ENCODE data around the gene NLGN1.
"Not testable (repeated sequence)": the region's sequence is repeated elsewhere in the genome, so short reads cannot be mapped to it uniquely, and the experiment has no call there.

Gene NLGN1

DNA sequence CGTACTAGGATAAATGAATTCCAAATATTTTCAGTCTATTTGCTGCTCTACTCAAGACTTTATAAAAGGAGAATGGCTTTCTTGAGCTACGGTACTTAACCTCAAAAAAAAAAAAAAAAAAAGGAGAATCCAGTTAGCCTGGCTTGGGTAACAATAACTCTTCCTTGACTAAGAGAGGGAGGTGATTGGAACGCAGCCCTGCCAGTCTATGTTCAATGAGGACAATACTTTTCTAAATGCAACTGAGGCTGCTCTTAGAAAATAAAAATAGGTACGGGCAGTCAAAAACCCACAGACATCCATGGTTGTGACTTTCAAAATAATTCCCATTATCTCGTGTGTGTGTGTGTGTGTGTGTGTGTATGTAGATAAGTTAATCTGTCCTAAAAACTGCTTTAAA lies 799.9 kb downstream of the NLGN1 start:
- no peak for DNase-seq

DNA sequence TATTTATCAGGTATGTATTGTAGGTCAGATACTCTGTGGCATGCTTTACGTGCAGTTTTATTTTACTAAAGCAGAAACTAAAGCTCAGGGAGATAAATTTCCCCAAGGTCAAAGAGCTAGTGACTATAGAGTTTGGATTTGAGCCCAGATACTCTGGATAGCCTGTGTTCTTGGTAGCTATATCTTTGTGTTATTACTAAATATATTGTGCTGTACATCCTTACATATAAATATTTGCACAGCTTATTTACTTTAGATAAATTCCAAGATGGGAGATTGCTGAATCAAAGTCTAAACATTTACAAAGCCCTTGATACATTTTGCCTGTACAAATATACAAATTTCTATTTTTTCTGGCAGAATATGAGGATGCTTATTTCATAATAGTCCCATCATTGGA lies 800.7 kb downstream of the NLGN1 start:
- DNase-seq, result no peak

DNA sequence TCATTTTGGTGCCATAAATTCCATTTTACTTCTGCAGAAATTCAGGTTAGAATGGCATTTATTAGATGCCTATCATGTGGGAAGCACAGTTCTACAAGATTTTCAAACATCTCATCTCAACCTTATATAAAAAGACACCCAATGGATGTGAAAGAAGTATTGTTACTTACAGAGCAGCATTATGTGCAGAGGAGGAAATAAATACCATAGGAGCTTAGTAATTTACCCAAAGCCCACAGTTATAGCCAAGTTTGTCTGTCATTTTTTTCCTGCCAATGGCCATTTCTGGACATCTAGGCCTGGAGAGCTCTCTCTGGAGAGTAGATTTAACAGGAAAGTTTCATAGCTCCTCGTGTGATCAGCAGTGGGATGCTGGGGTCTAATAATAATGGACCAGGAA lies 802.2 kb downstream of the NLGN1 start:
- DNase-seq, result no peak

DNA sequence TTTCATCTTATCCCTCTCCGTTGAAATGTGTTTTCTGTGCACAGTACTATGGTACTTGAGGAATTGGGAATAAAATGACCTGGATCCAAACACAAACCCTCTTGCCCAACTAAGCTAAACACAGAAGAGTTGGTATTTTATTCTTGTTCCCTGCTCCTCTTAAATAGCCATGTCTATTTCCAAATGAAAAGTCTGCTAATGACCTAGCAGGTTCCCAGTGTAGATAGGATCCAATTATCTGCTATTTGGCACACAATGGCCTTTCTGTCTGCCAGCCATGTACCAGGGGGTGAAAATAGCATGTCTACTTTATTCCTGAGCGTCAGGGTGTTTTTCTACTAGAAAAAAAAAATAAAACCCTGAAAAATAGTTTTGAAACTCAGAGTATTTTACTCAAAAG lies 804.6 kb downstream of the NLGN1 start:
- no peak for DNase-seq

DNA sequence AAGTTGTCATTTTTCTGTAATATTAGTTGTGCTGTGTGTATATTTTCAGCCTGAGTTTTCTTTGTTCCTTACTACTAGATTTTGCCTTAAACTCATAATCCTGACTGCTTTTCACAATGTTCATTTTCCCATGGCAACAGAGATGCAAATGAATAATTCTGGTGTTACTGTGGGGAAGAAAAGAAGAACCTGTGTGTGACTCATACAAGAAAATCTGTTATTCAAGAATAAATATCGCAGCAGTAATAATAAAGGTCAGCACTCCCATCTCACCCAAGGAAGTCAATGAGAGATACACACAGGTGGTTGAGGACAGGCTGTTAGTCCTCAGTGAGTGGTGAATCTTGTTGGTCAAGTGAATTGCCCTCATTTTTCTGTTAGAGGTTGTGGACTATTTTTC lies 805.0 kb downstream of the NLGN1 start:
- no peak for DNase-seq

DNA sequence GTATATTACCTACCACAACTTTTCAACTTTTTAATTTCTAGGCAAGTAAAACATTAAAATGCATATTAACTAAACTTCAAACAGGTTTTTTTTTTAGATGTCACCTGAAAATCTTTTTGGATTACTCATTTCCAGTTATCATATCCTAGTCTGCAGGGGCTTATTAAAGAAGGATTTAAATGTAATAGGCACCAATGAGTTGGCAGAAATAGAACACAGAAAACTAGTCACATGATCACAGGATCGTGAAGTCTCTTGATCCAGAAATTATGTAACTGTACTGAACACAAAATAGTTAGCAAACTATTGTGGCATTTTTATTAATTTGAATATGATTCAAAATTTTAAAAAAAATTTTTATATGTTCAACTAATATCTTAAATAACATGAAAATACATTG lies 807.2 kb downstream of the NLGN1 start:
- no peak for DNase-seq

DNA sequence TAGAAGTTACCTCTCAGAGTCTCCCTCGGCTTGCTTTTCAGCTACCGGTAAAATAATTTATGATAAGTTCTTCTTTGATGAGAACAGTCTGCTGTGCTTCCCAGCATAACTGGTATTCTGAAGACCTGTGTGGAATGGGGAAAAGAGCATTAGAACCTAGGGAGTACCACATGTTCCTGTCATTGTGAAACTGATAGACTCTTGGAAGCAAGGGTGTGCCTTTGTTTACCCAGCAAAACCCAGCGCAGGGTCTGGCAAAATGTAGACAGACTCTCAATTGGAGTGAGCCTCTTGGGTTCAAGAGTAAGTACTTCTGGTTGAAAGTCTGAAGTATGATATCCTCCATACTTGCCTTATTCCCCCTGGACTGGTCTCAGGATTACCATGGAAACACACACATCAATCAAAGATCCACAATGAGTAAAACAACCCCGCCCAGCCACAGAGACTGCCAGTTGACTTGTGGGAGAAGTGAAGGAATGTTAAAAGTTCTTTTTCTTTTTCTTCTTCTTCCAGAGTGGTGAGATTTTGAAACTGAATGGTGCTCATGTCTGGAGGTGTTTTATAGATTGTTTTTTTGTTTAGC lies 809.2 kb downstream of the NLGN1 start:
- no peak for DNase-seq

DNA sequence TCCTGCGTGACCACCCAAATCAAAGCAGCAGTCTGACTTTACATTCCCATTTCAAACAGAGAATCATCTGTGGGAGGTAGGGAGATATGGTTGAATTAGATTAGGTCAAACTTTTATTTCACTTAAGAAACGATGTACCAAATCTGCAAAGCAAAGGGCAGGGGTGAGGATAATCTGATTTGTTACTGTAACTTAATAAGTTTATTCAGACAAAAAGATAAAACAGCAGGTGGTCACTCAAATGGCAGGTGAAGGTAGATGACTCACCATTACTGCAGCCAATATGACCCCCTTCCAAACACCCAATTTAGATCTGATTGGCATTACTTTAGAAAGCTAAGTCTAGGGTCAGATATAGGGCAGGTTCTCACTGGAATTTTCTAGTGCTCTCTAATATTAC lies 810.6 kb downstream of the NLGN1 start:
- no peak for DNase-seq

DNA sequence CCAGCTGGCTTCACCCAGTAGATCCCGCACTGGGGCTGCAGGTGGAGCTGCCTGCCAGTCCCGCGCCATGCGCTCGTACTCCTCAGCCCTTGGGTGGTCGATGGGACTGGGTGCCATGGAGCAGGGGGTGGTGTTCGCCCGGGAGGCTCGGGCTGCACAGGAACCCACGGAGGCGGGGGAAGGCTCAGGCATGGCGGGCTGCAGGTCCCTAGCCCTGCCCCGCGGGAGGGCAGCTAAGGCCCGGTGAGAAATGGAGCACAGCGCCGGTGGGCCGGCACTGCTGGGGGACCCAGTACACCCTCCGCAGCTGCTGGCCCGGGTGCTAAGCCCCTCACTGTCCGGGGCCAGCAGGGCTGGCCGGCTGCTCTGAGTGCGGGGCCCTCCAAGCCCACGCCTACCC lies 814.4 kb downstream of the NLGN1 start:
- DNase-seq, result not testable (repeated sequence)

DNA sequence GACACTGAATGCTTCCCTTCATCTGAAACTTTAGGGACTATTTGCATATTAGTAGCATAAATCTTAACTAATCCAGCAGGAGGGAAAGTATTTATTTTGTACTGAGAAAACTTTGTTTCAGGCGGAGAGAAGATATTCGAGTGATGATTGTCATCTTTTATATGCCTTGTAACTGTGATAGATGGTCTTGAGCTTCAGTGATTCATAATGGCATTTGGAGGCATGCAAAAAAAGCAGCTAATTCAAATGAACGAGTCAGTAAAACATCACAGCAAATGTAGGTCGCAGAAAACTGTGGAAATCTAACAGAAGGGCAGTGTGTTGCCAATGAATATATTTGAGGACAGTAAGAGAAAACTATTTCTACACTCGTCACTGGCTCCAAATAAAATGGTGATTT lies 817.9 kb downstream of the NLGN1 start:
- no peak for DNase-seq

DNA sequence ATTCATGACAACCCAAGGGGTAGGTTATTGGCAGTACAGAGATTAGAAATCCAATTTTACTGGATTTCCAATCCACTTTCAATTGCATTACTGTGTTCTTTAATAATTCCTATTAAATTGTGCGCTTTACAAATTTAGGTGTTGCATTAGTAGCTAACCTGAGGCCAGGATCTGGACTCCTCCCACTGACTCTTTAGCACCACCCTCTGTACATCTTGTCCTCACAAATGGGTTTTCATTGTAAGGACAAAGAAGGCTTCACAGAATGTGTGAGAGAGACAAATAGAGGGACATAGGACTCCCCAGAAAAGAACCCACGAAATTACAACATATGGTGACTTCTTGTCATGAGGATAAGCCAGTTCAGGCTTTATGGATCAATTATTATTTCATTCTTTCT lies 818.5 kb downstream of the NLGN1 start:
- no peak for DNase-seq

DNA sequence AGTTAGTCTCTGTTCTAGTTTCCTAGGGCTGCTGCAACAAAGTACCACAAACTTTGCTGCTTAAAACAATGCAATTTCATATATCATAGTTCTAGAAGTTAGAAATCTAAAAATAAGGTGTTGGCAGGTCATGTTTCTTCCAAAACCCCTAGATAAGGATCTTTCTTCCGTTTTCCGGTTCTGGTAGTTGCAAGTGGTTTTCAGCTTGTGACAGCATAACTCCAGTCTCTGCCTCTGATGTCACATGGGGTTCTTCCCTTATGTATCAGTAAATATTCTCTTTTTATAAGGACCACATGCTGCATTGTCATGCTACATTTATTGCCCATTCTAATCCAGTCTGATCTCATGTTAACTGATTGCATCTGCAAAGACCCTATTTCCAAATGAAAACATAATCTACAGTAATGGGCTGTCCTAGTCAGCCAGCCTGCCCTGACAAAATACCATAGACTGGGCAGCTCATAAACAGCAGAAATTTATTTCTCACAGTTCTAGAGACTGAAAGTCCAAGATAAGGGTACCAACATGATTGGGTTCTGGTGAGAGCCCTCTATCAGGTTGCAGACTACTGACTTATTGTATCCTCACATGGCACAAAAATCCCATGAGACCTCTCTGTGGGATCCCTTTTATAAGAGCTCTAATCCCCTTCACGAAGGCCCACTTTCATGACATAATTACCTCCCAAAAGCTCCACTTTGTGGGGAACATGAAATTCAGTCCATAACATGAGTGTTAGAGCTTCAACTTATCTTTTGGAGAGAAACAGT lies 819.6 kb downstream of the NLGN1 start:
- DNase-seq, result no peak

DNA sequence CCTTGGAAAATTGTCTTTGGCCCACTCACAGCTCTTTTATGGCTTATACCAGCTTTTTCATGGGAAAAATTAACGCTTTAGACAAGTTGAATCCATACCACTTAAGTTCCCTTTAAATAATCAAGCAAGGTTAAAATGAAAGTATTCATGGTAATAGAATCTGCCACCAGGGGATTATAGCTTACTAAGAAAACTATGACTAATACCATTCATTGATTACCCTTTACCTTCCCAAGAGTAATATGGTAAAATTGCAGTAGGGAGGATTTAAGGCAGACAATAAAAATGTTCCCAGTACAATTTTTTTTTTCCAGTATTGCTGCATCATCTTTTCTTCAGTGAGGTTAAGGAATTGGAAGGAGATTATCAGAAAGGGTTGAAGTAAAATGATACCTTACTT lies 820.5 kb downstream of the NLGN1 start:
- DNase-seq, result no peak

DNA sequence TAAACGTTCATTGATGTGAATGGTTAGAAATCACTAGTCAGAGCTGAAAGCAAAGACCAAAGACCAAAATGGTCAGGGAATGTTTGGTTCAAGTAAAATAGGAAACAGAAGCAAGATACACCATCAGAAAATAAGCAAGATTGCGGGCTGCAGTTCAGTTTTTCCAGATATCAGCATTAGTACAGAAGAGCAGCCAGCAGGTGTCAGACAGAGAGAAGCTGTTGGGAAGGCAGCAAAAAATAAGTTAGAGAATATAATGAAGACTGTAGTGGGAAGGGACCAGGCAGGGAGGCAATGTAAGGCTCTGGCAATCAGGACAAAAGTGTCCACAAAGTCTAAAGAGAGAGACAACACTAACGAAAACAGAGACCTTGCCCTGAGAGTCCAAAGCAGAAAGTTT lies 822.2 kb downstream of the NLGN1 start:
- DNase-seq, result no peak

DNA sequence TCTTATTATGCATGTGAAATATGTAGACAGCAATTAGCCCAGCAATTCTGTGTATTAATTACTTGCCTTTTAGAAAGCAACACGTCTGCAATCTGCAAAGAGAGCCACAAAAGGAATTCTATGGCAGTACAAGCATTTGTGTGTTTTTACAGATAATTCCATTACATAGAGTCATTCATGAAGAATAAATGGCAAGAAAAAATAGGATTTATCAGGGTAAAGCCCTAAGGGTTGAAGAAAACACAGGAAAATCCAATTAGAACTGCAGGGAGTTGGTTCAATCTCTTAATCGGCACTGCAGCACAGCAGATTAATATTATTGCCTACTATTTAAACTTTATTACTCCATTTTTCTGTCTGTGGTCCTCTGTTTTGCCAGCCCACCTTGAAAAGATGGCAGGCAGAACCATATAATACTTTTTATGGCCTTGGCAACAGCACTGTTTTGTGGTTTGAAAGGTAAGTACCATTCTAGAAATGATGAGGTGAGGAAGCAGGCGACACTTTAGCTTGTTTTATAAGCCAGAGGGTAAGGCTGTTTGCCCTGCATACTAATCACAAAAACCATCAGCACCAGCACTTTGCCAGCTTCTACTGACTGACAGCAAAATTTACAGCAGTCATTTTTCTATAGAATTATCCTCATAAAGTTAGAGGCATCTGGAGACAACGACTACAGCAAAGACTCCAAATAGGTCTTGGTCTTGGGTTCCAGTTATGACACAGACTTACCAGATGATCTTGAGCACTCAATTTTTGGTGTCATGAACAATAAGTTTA lies 823.4 kb downstream of the NLGN1 start:
- DNase-seq, result no peak

DNA sequence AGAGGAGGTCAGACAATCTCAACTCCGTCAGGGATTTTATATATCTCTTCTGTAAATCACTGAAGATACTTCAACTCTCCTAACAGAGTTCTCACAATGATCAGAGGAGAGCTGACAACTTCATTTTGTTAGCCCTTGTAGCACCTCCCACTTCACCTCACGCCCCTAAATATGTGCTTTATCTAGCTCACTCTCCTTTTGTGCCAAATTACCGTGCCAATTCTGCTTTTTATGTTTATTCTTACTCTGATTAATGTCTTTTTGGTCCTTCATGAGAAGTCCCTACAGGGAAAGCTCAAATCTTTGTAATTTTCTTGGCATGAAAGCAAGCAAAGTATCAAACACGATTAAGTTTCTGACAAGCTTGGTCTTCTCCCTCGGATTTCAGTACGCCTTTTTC lies 825.5 kb downstream of the NLGN1 start:
- no peak for DNase-seq

DNA sequence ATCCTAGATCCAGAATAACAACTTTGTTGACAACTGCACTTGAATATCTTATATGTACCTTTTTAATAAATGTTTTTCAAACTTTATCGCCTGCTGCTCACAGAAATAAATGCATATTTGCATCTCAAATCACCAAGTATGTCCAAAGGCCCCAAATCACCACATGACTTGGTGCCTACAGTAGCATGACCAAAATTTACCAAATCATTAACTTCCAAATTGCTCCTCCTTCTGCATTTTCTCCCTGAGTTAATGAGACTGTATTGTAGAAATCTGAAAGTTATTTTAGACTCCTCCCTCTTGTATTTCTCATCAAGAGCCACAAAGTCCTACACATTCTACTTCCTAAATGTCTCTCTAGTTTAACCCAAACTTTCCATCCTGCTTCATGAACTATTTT lies 826.1 kb downstream of the NLGN1 start:
- no peak for DNase-seq

DNA sequence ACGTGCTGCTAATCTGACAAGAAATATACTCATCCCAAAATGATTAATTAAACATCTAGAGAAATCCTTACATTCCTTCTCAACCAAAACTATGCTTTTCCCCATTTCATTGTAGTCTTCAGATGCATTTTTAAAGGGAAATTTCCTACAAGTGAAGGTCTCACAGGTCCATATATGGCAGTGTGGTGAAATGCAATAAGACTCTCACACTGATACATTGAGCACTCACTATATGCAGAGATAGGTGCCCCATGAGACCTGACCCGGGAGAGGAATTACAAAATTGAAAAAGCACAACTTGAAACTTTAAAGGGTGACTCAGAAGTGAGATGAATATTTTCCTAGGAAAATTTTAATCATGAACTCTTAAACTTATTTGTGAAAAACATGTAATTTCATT lies 832.4 kb downstream of the NLGN1 start:
- DNase-seq, result no peak

DNA sequence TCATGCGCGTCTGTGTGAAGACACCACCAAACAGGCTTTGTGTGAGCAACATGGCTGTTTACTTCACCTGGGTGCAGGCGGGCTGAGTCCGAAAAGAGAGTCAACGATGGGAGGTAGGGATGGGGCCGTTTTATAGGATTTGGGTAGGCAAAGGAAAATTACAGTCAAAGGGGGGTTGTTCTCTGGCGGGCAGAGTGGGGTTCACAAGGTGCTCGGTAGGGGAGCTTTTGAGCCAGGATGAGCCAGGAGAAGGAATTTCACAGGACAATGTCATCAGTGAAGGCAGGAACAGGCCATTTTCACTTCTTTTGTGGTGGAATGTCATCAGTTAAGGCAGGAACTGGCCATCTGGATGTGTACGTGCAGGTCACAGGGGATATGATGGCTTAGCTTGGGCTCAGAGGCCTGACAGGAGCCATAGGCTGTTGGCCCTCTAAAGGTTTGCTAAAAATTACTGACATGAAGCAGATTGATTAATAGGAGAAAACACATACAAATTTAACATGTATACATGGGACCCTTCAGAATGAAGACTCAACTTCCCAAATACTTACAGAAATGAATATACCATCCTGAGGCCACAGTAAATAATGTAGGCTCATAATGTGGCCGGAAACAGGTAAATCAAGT lies 834.6 kb downstream of the NLGN1 start:
- DNase-seq, result not testable (repeated sequence)

DNA sequence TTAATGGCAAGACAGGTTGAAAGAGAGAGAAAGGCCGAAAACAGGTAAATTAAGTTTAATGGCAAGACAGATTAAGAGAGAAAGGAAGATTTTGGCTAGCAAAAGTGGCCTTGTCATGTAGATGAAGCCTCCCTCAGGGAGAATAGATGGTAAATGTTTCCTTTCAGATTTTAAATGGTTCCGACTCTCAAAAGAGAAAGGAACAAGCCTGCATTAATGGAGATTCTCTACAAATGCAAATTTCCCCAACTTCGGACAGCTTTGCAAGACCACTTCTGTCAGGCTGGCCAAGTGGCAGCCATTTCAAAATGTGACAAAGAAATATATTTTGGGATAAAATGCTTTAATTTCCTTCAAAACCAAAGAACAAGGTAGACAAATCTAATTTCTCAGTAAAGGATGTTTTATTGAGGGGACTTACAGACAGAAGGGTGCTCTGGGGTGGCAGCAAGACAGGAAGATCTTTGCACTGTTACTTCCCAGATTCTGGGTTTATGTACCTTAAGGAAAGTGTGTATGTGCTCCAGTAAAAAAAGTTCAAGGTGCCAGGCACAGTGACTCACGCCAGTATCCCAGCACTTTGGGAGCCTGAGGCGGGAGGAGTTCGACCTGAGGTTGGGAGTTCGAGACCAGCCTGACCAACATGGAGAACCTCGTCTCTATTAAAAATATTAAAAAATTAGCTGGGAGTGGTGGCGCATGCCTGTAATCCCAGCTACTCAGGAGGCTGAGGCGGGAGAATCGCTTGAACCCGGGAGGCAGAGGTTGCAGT lies 835.3 kb downstream of the NLGN1 start:
- DNase-seq, result no peak

DNA sequence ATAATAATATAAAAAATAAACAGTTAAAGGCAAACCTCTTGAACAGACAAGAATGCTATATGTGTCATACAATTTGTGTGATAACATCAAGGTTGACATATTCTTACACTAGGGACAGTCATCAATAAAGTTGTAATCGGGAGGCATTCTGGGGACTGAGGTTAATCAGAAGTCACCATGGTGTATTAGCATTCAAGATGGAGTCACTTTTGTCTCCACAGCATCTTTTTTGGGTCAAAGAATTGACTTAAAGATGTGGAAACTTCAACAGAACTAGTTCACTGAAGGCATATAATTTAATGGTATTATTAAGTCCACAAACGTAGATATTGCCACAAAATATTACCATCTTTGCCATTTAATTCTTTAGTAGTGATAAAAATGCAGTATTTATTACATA lies 836.0 kb downstream of the NLGN1 start:
- DNase-seq, result no peak

DNA sequence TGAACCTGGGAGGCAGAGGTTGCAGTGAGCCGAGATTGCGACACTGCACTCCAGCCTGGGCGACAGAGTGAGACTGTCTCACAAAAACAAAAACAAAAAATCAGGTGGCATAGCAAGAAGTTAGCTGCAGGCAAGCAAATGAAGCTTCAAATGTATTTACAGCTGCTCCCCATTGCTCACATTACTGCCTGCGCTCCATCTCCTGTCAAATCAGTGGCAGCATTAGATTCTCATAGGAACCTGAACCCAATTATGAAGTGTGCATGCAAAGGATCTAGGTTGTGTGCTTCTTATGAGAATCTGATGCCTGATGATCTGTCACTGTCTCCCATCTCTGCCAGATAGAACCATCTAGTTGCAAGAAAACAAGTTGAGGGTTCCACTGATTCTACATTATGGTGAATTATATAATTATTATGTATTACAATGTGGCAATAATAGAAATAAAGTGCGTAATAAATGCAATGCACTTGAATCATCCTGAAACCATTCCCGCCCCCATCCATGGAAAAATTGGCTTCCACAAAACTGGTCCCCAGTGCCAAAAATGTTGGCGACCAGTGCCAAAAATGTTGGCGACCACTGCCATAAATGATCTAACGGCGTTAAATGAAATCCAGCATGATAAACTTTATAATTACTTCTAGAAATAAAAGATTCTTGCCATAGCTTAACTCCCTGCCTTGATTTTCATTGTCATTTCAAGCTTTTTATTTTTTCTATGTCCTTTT lies 844.9 kb downstream of the NLGN1 start:
- no peak for DNase-seq

All from NCI-H2029 treated with DMSO at 0.1 percent for 48 hours (cell line).